GM21381 (cell line): ENCODE measurements around the gene COMMD4.
"Not testable (repeated sequence)": the region's sequence is repeated elsewhere in the genome, so short reads cannot be mapped to it uniquely, and the experiment has no call there.

Experiments used
- ATAC-seq: cut with Tn5 transposase; IDR thresholded peaks from one replicate; pipeline ENCODE4 v1.9.1; 2021; ENCODE audit warnings: mild to moderate bottlenecking, moderate library complexity; ENCODE audit not compliant: unreplicated experiment

Gene COMMD4

GRCh38 chr15:75329571-75329970, 6.3 kb upstream of the COMMD4 start:
- ATAC-seq: no peak

GRCh38 chr15:75332093-75332492, 3.8 kb upstream of the COMMD4 start:
- ATAC-seq: not testable (repeated sequence)

- ATAC-seq: not testable (repeated sequence)
These were observed 2.0 kb upstream of the COMMD4 start for GRCh38 chr15:75333654-75334419.

- ATAC-seq: no peak
These were observed 554 bp upstream of the COMMD4 start for GRCh38 chr15:75335313-75335704.

- ATAC-seq: no peak
These were observed 2.9 kb downstream of the COMMD4 start for GRCh38 chr15:75338661-75339240.

- no peak for ATAC-seq
These were observed 3.8 kb downstream of the COMMD4 start for GRCh38 chr15:75339531-75340240.

- no peak for ATAC-seq
These were observed 6.4 kb downstream of the COMMD4 start for GRCh38 chr15:75342221-75342620.

- ATAC-seq: not testable (repeated sequence)
These were observed 8.1 kb downstream of the COMMD4 start for GRCh38 chr15:75343953-75344352.

- ATAC-seq: no peak
These were observed 10.9 kb downstream of the COMMD4 start, which contains the start of gene NEIL1 for GRCh38 chr15:75346796-75347221. NEIL1 (plus strand) TSS chr15:75347039; CDS start chr15:75348906, 1,867 bp downstream.

GRCh38 chr15:75347222-75348033, 11.6 kb downstream of the COMMD4 start:
- no peak for ATAC-seq

GRCh38 chr15:75348034-75348561, 12.2 kb downstream of the COMMD4 start:
- ATAC-seq: no peak

GRCh38 chr15:75348562-75349350, 12.9 kb downstream of the COMMD4 start:
- ATAC-seq: no peak

- ATAC-seq: not testable (repeated sequence)
These were observed 13.4 kb downstream of the COMMD4 start for GRCh38 chr15:75349351-75349669.

- no peak for ATAC-seq
These were observed 14.2 kb downstream of the COMMD4 start for GRCh38 chr15:75349851-75350588.

- ATAC-seq: no peak
These were observed 14.9 kb downstream of the COMMD4 start for GRCh38 chr15:75350601-75351361.

- ATAC-seq: no peak
These were observed 16.6 kb downstream of the COMMD4 start for GRCh38 chr15:75352186-75353080.

GRCh38 chr15:75353604-75354003, 17.7 kb downstream of the COMMD4 start:
- ATAC-seq: no peak

GRCh38 chr15:75354454-75354853, 18.6 kb downstream of the COMMD4 start:
- ATAC-seq: no peak
